ENCODE measurements around the gene SLC10A7. TPM values are rescaled to one million over a fixed set of nuclear protein-coding genes. Genes with fewer than 3 reads are reported as not detected.

SLC10A7 gene
- total RNA-seq, 1 experiment from 2014 or later, result 15.9 TPM

- no TSS peak for BruUV-seq (replicated peaks)
- no peak for TF ChIP-seq CTCF (IDR thresholded peaks at IDR 0.05; ENCODE audit: unreplicated experiment)
- peaks cover 6% of the 10 kb centered on the region for H3K36me3 Mint-ChIP-seq (ENCODE audit: insufficient read depth, unreplicated experiment)
- no peaks in the 10 kb centered on the region for H3K27me3 Mint-ChIP-seq (ENCODE audit: unreplicated experiment)
- no peaks in the 10 kb centered on the region for H3K4me1 Mint-ChIP-seq (ENCODE audit: low read depth, unreplicated experiment)
- CTCF ChIA-PET, result no interaction called here
- intact Hi-C loops (cut with micrococcal nuclease; ENCODE audit: unreplicated experiment), result no loop called here
- DNase-seq, result no peak
- H3K9me3 Mint-ChIP-seq (ENCODE audit: low read depth, unreplicated experiment), result no peaks in the 10 kb centered on the region
- H3K4me3 Mint-ChIP-seq (ENCODE audit: low read depth, unreplicated experiment), result no peak overlapping the region
- no peak overlapping the region for H3K27ac Mint-ChIP-seq (ENCODE audit: unreplicated experiment)
Observed at GRCh38 chr4:146445198-146446150, 76.3 kb downstream of the SLC10A7 start.

- H3K4me1 Mint-ChIP-seq (ENCODE audit: low read depth, unreplicated experiment), result no peaks in the 10 kb centered on the region
- no peak overlapping the region for H3K4me3 Mint-ChIP-seq (ENCODE audit: low read depth, unreplicated experiment)
- CTCF ChIA-PET, result no interaction called here
- no peak for DNase-seq
- H3K27me3 Mint-ChIP-seq (ENCODE audit: unreplicated experiment), result no peaks in the 10 kb centered on the region
- no TSS peak for BruUV-seq (replicated peaks)
- intact Hi-C loops (cut with micrococcal nuclease; ENCODE audit: unreplicated experiment), result no loop called here
- TF ChIP-seq CTCF (IDR thresholded peaks at IDR 0.05; ENCODE audit: unreplicated experiment), result no peak
- H3K36me3 Mint-ChIP-seq (ENCODE audit: insufficient read depth, unreplicated experiment), result peaks cover 6% of the 10 kb centered on the region
- no peaks in the 10 kb centered on the region for H3K9me3 Mint-ChIP-seq (ENCODE audit: low read depth, unreplicated experiment)
- H3K27ac Mint-ChIP-seq (ENCODE audit: unreplicated experiment), result no peak overlapping the region
Observed at GRCh38 chr4:146443525-146443924, 78.2 kb downstream of the SLC10A7 start.

- intact Hi-C loops (cut with micrococcal nuclease; ENCODE audit: unreplicated experiment), result no loop called here
- H3K27me3 Mint-ChIP-seq (ENCODE audit: unreplicated experiment), result no peaks in the 10 kb centered on the region
- no peaks in the 10 kb centered on the region for H3K9me3 Mint-ChIP-seq (ENCODE audit: low read depth, unreplicated experiment)
- BruUV-seq (replicated peaks), result no TSS peak
- no peak overlapping the region for H3K27ac Mint-ChIP-seq (ENCODE audit: unreplicated experiment)
- CTCF ChIA-PET, result no interaction called here
- no peak overlapping the region for H3K4me3 Mint-ChIP-seq (ENCODE audit: low read depth, unreplicated experiment)
- no peaks in the 10 kb centered on the region for H3K4me1 Mint-ChIP-seq (ENCODE audit: low read depth, unreplicated experiment)
- no peak for DNase-seq
- H3K36me3 Mint-ChIP-seq (ENCODE audit: insufficient read depth, unreplicated experiment), result peaks cover 6% of the 10 kb centered on the region
- no peak for TF ChIP-seq CTCF (IDR thresholded peaks at IDR 0.05; ENCODE audit: unreplicated experiment)
Observed at GRCh38 chr4:146442801-146443200, 78.9 kb downstream of the SLC10A7 start.

- intact Hi-C loops (cut with micrococcal nuclease; ENCODE audit: unreplicated experiment), result no loop called here
- DNase-seq, result no peak
- Mint-ChIP-seq H3K4me3 (ENCODE audit: low read depth, unreplicated experiment) (no peak overlapping the region), H3K9me3 (ENCODE audit: low read depth, unreplicated experiment) (no peaks in the 10 kb centered on the region), H3K27me3 (ENCODE audit: unreplicated experiment) (no peaks in the 10 kb centered on the region), H3K27ac (ENCODE audit: unreplicated experiment) (no peak overlapping the region), H3K4me1 (ENCODE audit: low read depth, unreplicated experiment) (no peaks in the 10 kb centered on the region), H3K36me3 (ENCODE audit: insufficient read depth, unreplicated experiment) (no peaks in the 10 kb centered on the region)
- CTCF ChIA-PET, result no interaction called here
- no TSS peak for BruUV-seq (replicated peaks)
- TF ChIP-seq CTCF (IDR thresholded peaks at IDR 0.05; ENCODE audit: unreplicated experiment), result no peak
Observed at GRCh38 chr4:146439999-146440398, 81.7 kb downstream of the SLC10A7 start.
